IMR-90 (cell line): ENCODE data around the gene SARNP. TPM values are rescaled to one million over a fixed set of nuclear protein-coding genes. Genes with fewer than 3 reads are reported as not detected.

Source experiments
- ATAC-seq: fragments of 200-7000 bp; cut with Tn5 transposase; 2 replicates; pipeline ENCODE4 v1.9.1; 2020; ENCODE audit warnings: low read depth, mild to moderate bottlenecking, moderate library complexity
- BruUV-seq: library from RNA; stranded (reverse); fragments of 400-500 nt; replicated peaks from 2 replicates; lab custom pipeline; 2021; lab: Mats Ljungman, UMichigan
- CTCF ChIA-PET: fragments of 300-600 bp; formaldehyde crosslinking; extraction: SDS; loops from one replicate; lab custom pipeline; 2021; ENCODE audit warnings: antibody characterized with exemption; lab: Yijun Ruan, JAX
- POLR2A ChIA-PET: fragments of 300-600 bp; sonication (Branson Sonifier 250); formaldehyde crosslinking; loops from one replicate; lab custom pipeline; 2022; ENCODE audit warnings: antibody characterized with exemption; ENCODE audit not compliant: unreplicated experiment; lab: Charles Lee
- DNase-seq: peaks from one replicate; pipeline ENCODE4 v3.0.0; 2013
- H2AFZ ChIP-seq: replicated peaks from 2 replicates; pipeline ENCODE3; 2013; ENCODE audit warnings: low read length, mild to moderate bottlenecking; ENCODE audit not compliant: poor library complexity
- H2AK5ac ChIP-seq: 2 replicates; pipeline ENCODE4 v1.6.1; 2013; ENCODE audit warnings: low read depth, low read length, inconsistent platforms
- H2AK9ac ChIP-seq: replicated peaks from 2 replicates; pipeline ENCODE3; 2013; ENCODE audit warnings: mild to moderate bottlenecking, low read depth, low read length, moderate library complexity; ENCODE audit not compliant: poor library complexity
- H2BK120ac ChIP-seq: 2 replicates; pipeline ENCODE4 v1.6.1; 2013; ENCODE audit warnings: low read depth, low read length, inconsistent platforms
- H2BK15ac ChIP-seq: 3 replicates; pipeline ENCODE4 v1.6.1; 2013; ENCODE audit warnings: low read depth, low read length, inconsistent platforms
- H2BK20ac ChIP-seq: 2 replicates; pipeline ENCODE4 v1.6.1; 2013; ENCODE audit warnings: low read depth, mild to moderate bottlenecking, inconsistent platforms, low read length, moderate library complexity
- H2BK5ac ChIP-seq: 2 replicates; pipeline ENCODE4 v1.6.1; 2013; ENCODE audit warnings: mild to moderate bottlenecking, low read depth, low read length, inconsistent platforms; ENCODE audit not compliant: poor library complexity, severe bottlenecking
- H3K14ac ChIP-seq: replicated peaks from 2 replicates; pipeline ENCODE4 v1.6.1; 2013; ENCODE audit warnings: low read depth, low read length, inconsistent platforms
- H3K18ac ChIP-seq: 2 replicates; pipeline ENCODE4 v1.6.1; 2013; ENCODE audit warnings: low read depth, low read length, control low read depth
- H3K23ac ChIP-seq: 2 replicates; pipeline ENCODE4 v1.6.1; 2013; ENCODE audit warnings: low read depth, low read length, inconsistent platforms
- H3K27ac ChIP-seq: 2 replicates; pipeline ENCODE4 v1.5.1; 2013; ENCODE audit warnings: mild to moderate bottlenecking, control low read depth, low read length; ENCODE audit not compliant: insufficient read depth
- H3K27me3 ChIP-seq: 2 replicates; pipeline ENCODE4 v1.6.1; 2013; ENCODE audit warnings: low read length; ENCODE audit not compliant: control insufficient read depth, insufficient read depth
- H3K36me3 ChIP-seq: 2 replicates; pipeline ENCODE4 v1.6.1; 2013; ENCODE audit warnings: low read length, mixed read lengths; ENCODE audit not compliant: control insufficient read depth, insufficient read depth
- H3K4ac ChIP-seq: 2 replicates; pipeline ENCODE4 v1.6.1; 2013; ENCODE audit warnings: low read depth, low read length, inconsistent platforms
- H3K4me1 ChIP-seq: 2 replicates; pipeline ENCODE4 v1.6.1; 2013; ENCODE audit warnings: low read length, mixed read lengths; ENCODE audit not compliant: control insufficient read depth, insufficient read depth
- H3K4me2 ChIP-seq: 2 replicates; pipeline ENCODE4 v1.6.1; 2013; ENCODE audit warnings: low read depth, mild to moderate bottlenecking, control low read depth, low read length, moderate library complexity
- H3K4me3 ChIP-seq: 2 replicates; pipeline ENCODE4 v1.5.1; 2013; ENCODE audit warnings: low read depth, mild to moderate bottlenecking, control low read depth, low read length, moderate library complexity; ENCODE audit not compliant: insufficient read depth
- H3K56ac ChIP-seq: 2 replicates; pipeline ENCODE4 v1.6.1; 2013; ENCODE audit warnings: low read length, inconsistent platforms; ENCODE audit not compliant: insufficient read depth; ENCODE audit errors: extremely low read depth
- H3K79me1 ChIP-seq, 2 experiments: 2 replicates each; pipeline ENCODE4 v1.6.1; 2013; ENCODE audit warnings: low read length in 2 of 2, inconsistent platforms in 1 of 2, low read depth in 1 of 2
- H3K9ac ChIP-seq: 2 replicates; pipeline ENCODE4 v1.6.1; 2013; ENCODE audit warnings: low read depth, low read length, control low read depth
- H3K9me1 ChIP-seq: 2 replicates; pipeline ENCODE4 v1.6.1; 2013; ENCODE audit warnings: low read length, inconsistent platforms; ENCODE audit not compliant: insufficient read depth
- H3K9me3 ChIP-seq: 2 replicates; pipeline ENCODE4 v1.6.1; 2013; ENCODE audit warnings: low read length; ENCODE audit not compliant: control insufficient read depth, insufficient read depth
- H4K20me1 ChIP-seq: 2 replicates; pipeline ENCODE4 v1.6.1; 2013; ENCODE audit warnings: low read length, inconsistent platforms; ENCODE audit not compliant: insufficient read depth
- H4K5ac ChIP-seq: 2 replicates; pipeline ENCODE4 v1.6.1; 2013; ENCODE audit warnings: mild to moderate bottlenecking, low read depth, low read length, control low read depth
- H4K8ac ChIP-seq, 2 experiments: 2 replicates each; pipeline ENCODE4 v1.6.1; 2013; ENCODE audit warnings: low read depth in 2 of 2, low read length in 2 of 2, control low read depth in 1 of 2, inconsistent platforms in 1 of 2
- H4K91ac ChIP-seq: 2 replicates; pipeline ENCODE4 v1.6.1; 2013; ENCODE audit warnings: low read depth, low read length, inconsistent platforms; ENCODE audit not compliant: insufficient read depth
- CHD1 ChIP-seq: IDR thresholded peaks from 2 replicates; pipeline ENCODE4 v1.6.1; 2012; ENCODE audit warnings: low read depth, low read length, improper control_type of control experiment
- MAFK ChIP-seq: IDR thresholded peaks from 2 replicates; pipeline ENCODE4 v1.6.1; 2012; ENCODE audit warnings: low read depth, low read length, improper control_type of control experiment
- POLR2A ChIP-seq: IDR thresholded peaks from 2 replicates; pipeline ENCODE4 v1.6.1; 2012; ENCODE audit warnings: mild to moderate bottlenecking, low read depth, low read length
- RFX5 ChIP-seq: IDR thresholded peaks from 2 replicates; pipeline ENCODE4 v1.8.0; 2012; ENCODE audit warnings: low read depth, mild to moderate bottlenecking, low read length, moderate library complexity
- USF2 ChIP-seq: fragments of 150-350 bp; IDR thresholded peaks from 2 replicates; pipeline ENCODE4 v1.6.1; 2017; ENCODE audit warnings: mild to moderate bottlenecking, antibody characterized with exemption, low read length, low read depth
- WGBS, 2 experiments: methylation state at CpG; one replicate each; pipeline versions ENCODE4 v1.1.5 to v1.1.7; 2013; ENCODE audit warnings: missing lambda C conversion rate in 2 of 2; ENCODE audit not compliant: insufficient read length in 1 of 2; ENCODE audit errors: extremely low coverage in 2 of 2; 5-methylcytosine and 5-hydroxymethylcytosine counted together
- dilution Hi-C: fragments of 300-500 bp; cut with HindIII; formaldehyde crosslinking; loops from one replicate; pipeline ENCODE4 v1.14.3; 2018; ENCODE audit warnings: low sequenced_read_pairs; ENCODE audit not compliant: unreplicated experiment
- in situ Hi-C: fragments of 300-500 bp; cut with MboI; formaldehyde crosslinking; loops from 3 replicates; pipeline ENCODE4 v1.14.3; 2019; ENCODE audit warnings: low sequenced_read_pairs, inconsistent platforms, mixed read lengths
- intact Hi-C: fragments of 100-400 bp; cut with micrococcal nuclease; formaldehyde crosslinking; loops from 2 replicates; pipeline ENCODE4 v1.10.0; 2022
- polyA plus RNA-seq, 3 experiments: library from polyadenylated mRNA; depleted of rRNA; stranded (reverse); fragments of >200 nt; gene quantifications; 2 replicates each; pipeline ENCODE4 v1.2.3, GENCODE V29; 2012; ENCODE audit warnings: low replicate concordance in 1 of 3
- total RNA-seq: library from RNA; depleted of rRNA; stranded (reverse); fragments of >200 nt; gene quantifications from 2 replicates; pipeline ENCODE4 v1.2.3, GENCODE V29; 2012
- TF ChIP-seq, protein P1 (sequence below): fragments of 150-350 bp; IDR thresholded peaks from 2 replicates; pipeline ENCODE4 v1.6.1; 2016; ENCODE audit warnings: low read depth, mild to moderate bottlenecking, low read length, moderate library complexity, borderline replicate concordance
- TF ChIP-seq, protein P2 (sequence below): conservative IDR thresholded peaks from 2 replicates; pipeline ENCODE4 v1.5.1; 2012; ENCODE audit warnings: mild to moderate bottlenecking, low read depth, low read length, improper control_type of control experiment

The SARNP gene
- total and polyA plus RNA-seq, 2 of the 4 experiments (the other 2 are of a cell fraction), result 46.8 to 103 TPM

DNA sequence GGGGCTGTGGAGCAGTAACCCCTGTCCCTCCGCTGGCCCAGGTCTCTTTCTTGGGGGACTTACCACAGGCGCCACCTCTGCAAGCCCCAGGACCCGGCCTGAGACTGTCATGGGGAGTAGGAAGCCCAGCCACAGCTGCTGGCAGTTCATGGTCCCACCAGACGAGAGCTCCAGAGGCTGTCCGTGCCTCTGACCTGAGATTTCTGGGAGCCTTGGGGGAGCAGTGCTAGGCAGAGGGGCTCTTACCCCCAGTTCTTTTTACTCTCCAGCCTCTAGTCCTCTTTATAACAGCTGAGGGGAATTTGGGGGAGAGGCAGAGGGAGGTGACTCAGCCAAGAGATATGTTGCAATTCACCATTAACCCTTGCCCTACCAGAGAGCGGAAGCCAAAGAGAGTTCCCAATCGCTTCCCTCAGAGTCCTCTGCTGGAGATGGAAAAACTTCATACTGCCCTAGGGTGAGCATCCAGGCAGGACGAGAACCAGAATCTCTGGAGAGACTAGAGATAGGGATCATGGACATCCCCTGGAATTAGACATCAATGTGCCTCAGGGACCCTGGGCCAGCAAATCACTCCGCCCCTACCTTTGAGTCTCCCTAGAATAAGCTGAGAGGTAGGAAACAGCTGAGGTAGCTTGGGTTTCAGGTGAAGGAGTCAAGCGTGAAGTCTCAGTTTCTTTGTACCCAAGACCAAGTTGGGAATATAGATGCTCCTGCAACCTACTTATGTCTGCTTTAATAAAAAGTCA lies 25.3 kb upstream of the SARNP start, which contains the start of gene MMP19 (continued):
- TF ChIP-seq, protein P1, sequence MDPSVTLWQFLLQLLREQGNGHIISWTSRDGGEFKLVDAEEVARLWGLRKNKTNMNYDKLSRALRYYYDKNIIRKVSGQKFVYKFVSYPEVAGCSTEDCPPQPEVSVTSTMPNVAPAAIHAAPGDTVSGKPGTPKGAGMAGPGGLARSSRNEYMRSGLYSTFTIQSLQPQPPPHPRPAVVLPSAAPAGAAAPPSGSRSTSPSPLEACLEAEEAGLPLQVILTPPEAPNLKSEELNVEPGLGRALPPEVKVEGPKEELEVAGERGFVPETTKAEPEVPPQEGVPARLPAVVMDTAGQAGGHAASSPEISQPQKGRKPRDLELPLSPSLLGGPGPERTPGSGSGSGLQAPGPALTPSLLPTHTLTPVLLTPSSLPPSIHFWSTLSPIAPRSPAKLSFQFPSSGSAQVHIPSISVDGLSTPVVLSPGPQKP, result no peak

DNA sequence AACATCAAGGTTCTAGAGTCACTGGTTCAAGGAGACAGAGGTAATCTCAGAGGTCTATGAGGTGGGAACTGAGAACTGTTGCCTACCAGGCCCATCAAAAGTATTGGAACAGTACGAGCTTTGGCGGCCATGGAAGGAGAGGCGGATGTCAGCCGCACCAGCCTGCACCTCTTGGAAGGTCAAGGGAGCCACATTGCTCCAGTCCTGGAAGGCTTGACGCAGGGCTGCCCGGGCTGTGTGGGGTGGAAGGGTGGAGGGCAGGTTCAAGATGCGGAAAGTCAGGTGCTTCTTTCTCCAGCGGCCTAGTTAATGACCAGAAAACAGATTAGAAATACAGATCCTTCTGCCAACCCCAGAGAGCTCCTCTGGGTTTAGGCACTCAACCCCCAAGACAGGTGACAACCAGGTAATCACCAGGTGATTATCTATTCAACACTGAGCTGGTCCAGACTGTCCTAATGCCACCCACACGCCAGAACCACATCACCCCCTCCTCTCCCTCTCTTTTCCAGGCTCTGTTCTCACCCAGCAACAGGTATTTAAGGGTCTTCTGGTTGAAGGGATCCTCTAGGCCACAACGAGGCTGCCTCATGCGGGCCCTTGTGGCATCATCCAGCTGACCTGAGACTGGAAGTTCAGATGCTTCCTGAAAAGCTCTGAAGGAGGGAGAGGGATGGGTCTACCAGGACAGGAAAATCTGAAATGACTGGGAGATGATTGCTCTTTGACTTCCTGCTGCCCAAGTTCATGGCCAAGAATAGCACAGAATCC lies 23.2 kb upstream of the SARNP start:
- Histone ChIP-seq H3K18ac (no peak overlapping the region), H4K8ac (no peak overlapping the region), H2AK5ac (no peak overlapping the region), H3K36me3 (peaks cover 35% of the 10 kb centered on the region), H3K9me3 (no peaks in the 10 kb centered on the region), H2BK15ac (no peak overlapping the region), H2BK20ac (no peak overlapping the region), H3K4ac (0 out of 2 replicates have a peak overlapping the region, but pooled peaks have one; percentile 10), H3K56ac (no peak overlapping the region), H3K9ac (no peak overlapping the region), H3K14ac (peak overlapping the region; percentile 15; the same call in 1 of the 2 replicates), H3K23ac (no peak overlapping the region), H4K91ac (no peak overlapping the region), H3K4me1 (peaks cover 11% of the 10 kb centered on the region), H2AFZ (no peak overlapping the region), H3K9me1 (peaks cover 21% of the 10 kb centered on the region), H3K27ac (no peak overlapping the region), H3K4me2 (no peak overlapping the region), H2BK120ac (no peak overlapping the region), H3K4me3 (no peak overlapping the region), H2AK9ac (peak overlapping the region; percentile 62), H3K27me3 (no peaks in the 10 kb centered on the region), H4K5ac (no peak overlapping the region), H3K79me1 (peaks cover 13 to 34% of the 10 kb centered on the region in 2 experiments), H2BK5ac (no peak overlapping the region), H4K20me1 (no peaks in the 10 kb centered on the region)
- dilution Hi-C loops (no loop called here), intact Hi-C loops (no loop called here), in situ Hi-C loops (no loop called here)
- BruUV-seq, result no TSS peak
- no peak for DNase-seq
- ChIA-PET CTCF (no interaction called here), POLR2A (interaction anchor here (0.6 kb wide), 1 partner anchor 13 kb away, joined by 3 read pairs; no protein-coding TSS in a partner anchor)
- TF ChIP-seq RFX5 (no peak), CHD1 (no peak), MAFK (no peak), POLR2A (no peak), USF2 (no peak)
- TF ChIP-seq, protein P2, sequence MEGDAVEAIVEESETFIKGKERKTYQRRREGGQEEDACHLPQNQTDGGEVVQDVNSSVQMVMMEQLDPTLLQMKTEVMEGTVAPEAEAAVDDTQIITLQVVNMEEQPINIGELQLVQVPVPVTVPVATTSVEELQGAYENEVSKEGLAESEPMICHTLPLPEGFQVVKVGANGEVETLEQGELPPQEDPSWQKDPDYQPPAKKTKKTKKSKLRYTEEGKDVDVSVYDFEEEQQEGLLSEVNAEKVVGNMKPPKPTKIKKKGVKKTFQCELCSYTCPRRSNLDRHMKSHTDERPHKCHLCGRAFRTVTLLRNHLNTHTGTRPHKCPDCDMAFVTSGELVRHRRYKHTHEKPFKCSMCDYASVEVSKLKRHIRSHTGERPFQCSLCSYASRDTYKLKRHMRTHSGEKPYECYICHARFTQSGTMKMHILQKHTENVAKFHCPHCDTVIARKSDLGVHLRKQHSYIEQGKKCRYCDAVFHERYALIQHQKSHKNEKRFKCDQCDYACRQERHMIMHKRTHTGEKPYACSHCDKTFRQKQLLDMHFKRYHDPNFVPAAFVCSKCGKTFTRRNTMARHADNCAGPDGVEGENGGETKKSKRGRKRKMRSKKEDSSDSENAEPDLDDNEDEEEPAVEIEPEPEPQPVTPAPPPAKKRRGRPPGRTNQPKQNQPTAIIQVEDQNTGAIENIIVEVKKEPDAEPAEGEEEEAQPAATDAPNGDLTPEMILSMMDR, result no peak
- ATAC-seq, result no peak
- WGBS, 2 experiments, result 89% methylated on average over 6 of the region's 11 CpGs; no CpG with 5 or more reads in 1 of the 2 experiments
